C4-2B (cell line): ENCODE results near the gene SHE.

Source experiments
- CTCF ChIP-seq: fragments of 450-650 bp; conservative IDR thresholded peaks from 2 replicates; pipeline ENCODE4 v1.5.1; 2017; ENCODE audit warnings: mild to moderate bottlenecking
- ZFX ChIP-seq: fragments of 450-650 bp; IDR thresholded peaks from 2 replicates; pipeline ENCODE4 v1.6.1; 2017

GRCh38 chr1:154431586-154432373 lies 70.4 kb downstream of the SHE start:
- no peak for TF ChIP-seq CTCF
- TF ChIP-seq ZFX = no peak
